Motor neuron (in vitro differentiated cells): ENCODE data around the gene PRKN. TPM values are rescaled to one million over a fixed set of nuclear protein-coding genes. Genes with fewer than 3 reads are reported as not detected.

ENCODE experiments used
- ATAC-seq, 8 experiments: fragments of 200-7000 bp; cut with Tn5 transposase; replicated peaks in 6 of 8; 2 replicates each; pipeline ENCODE4 v1.8.0; 2021; ENCODE audit warnings: mild to moderate bottlenecking in 8 of 8, moderate library complexity in 8 of 8
- H3K27ac ChIP-seq, 2 donors: fragments of 250-450 bp; sonication (Bioruptor Pico); 2 replicates each; pipeline ENCODE4 v1.9.0; 2021; ENCODE audit warnings: antibody characterized with exemption in 2 of 2, mild to moderate bottlenecking in 2 of 2, moderate library complexity in 1 of 2
- H3K4me1 ChIP-seq, 2 donors: fragments of 250-450 bp; sonication (Bioruptor Pico); replicated peaks in 1 of 2; 2 replicates each; pipeline ENCODE4 v1.6.1; 2021; ENCODE audit warnings: antibody characterized with exemption in 2 of 2, mild to moderate bottlenecking in 2 of 2, moderate library complexity in 1 of 2
- H3K4me3 ChIP-seq, 5 donors: fragments of 250-450 bp; sonication (Bioruptor Pico); 2 replicates each; pipeline ENCODE4 v1.9.0; 2021; ENCODE audit warnings: antibody characterized with exemption in 5 of 5, mild to moderate bottlenecking in 5 of 5, moderate library complexity in 4 of 5
- WGBS, 10 experiments: fragments of 450-650 bp; shearing (Covaris generic); methylation state at CpG; one replicate each; pipeline ENCODE4 v1.0.0; 2022; 5-methylcytosine and 5-hydroxymethylcytosine counted together
- in situ Hi-C, 9 experiments: fragments of 400-800 bp; cut with MboI; loops; one replicate each; pipeline ENCODE4 v1.15.0; 2021; ENCODE audit warnings: low sequenced_read_pairs in 9 of 9, low pct_unique_long_range_greater_than_20kb in 2 of 9; ENCODE audit not compliant: unreplicated experiment in 9 of 9
- total RNA-seq, 8 experiments: library from RNA; unstranded; fragments of 300-600 nt; gene quantifications; 2 replicates each; pipeline versions ENCODE4 v1.2.3 to v1.2.4, GENCODE V29; 2022

The PRKN gene
- 1 to 10 TPM in 7 of 8 experiments, under 1 TPM in 1; 0.71 to 8.1 (median 2.9) TPM for total RNA-seq

- Histone ChIP-seq H3K4me3 (peak within 1 kb of the TSS; percentile 68 to 93 (median 84)), H3K4me1 (peaks cover 13 to 16% of the 10 kb centered on the region in 2 donors), H3K27ac (peak within 1 kb of the TSS; percentile 39 to 63)
- in situ Hi-C loops = no loop called here
- ATAC-seq = peak; percentile 95 to 98 (median 96)
- 0 to 20% (median 2%) methylated on average over 1 to 8 of the region's 84 CpGs; no CpG with 5 or more reads in 6 of the 10 experiments for WGBS, 10 experiments
These were observed at the start of gene PRKN, which contains the start of gene PACRG for GRCh38 chr6:162727322-162728182. TSS of gene PRKN (minus strand) at chr6:162727766. TSS of gene PACRG (plus strand) at chr6:162727974.

GRCh38 chr6:162777091-162777490 lies 49.5 kb upstream of the PRKN start:
- WGBS, 10 experiments = 8 to 100% (median 88%) methylated on average over 1 to 6 of the region's 7 CpGs; no CpG with 5 or more reads in 2 of the 10 experiments
- Histone ChIP-seq H3K4me3 (no peak overlapping the region), H3K4me1 (peaks cover 0 to 9% of the 10 kb centered on the region in 2 donors), H3K27ac (no peak overlapping the region)
- in situ Hi-C loops = no loop called here
- ATAC-seq = no peak

- in situ Hi-C loops = no loop called here
- peaks cover 0 to 9% of the 10 kb centered on the region in 2 donors for H3K4me1 ChIP-seq
- 19 to 88% (median 58%) methylated on average over 2 to 3 of the region's 3 CpGs; no CpG with 5 or more reads in 1 of the 10 experiments for WGBS, 10 experiments
- ATAC-seq = no peak
- no peak overlapping the region for H3K4me3 ChIP-seq
- H3K27ac ChIP-seq = no peak overlapping the region
These were observed 46.4 kb upstream of the PRKN start for GRCh38 chr6:162773996-162774395.

GRCh38 chr6:162772466-162772865 lies 44.9 kb upstream of the PRKN start:
- peaks cover 0 to 9% of the 10 kb centered on the region in 2 donors for H3K4me1 ChIP-seq
- peak in 1 of 8 experiments; percentile 68 for ATAC-seq
- H3K27ac ChIP-seq = no peak overlapping the region
- in situ Hi-C loops = no loop called here
- no peak overlapping the region for H3K4me3 ChIP-seq

- WGBS, 10 experiments = 27 to 100% (median 57%) methylated on average over 1 of the region's 1 CpG; no CpG with 5 or more reads in 5 of the 10 experiments
- Histone ChIP-seq H3K4me1 (peaks cover 0 to 9% of the 10 kb centered on the region in 2 donors), H3K4me3 (no peak overlapping the region), H3K27ac (no peak overlapping the region)
- in situ Hi-C loops = no loop called here
- no peak for ATAC-seq
These were observed 43.4 kb upstream of the PRKN start for GRCh38 chr6:162770955-162771354.

- in situ Hi-C loops = no loop called here
- H3K4me1 ChIP-seq = peaks cover 0 to 9% of the 10 kb centered on the region in 2 donors
- H3K4me3 ChIP-seq = no peak overlapping the region
- ATAC-seq = no peak
- no peak overlapping the region for H3K27ac ChIP-seq
These were observed 42.6 kb upstream of the PRKN start for GRCh38 chr6:162770136-162770535.

GRCh38 chr6:162753775-162754174 lies 26.2 kb upstream of the PRKN start:
- Histone ChIP-seq H3K4me3 (no peak overlapping the region), H3K27ac (no peak overlapping the region), H3K4me1 (no peaks in the 10 kb centered on the region)
- ATAC-seq = no peak
- in situ Hi-C loops = no loop called here

GRCh38 chr6:162751211-162751859 lies 23.8 kb upstream of the PRKN start:
- ATAC-seq = no peak
- in situ Hi-C loops = no loop called here
- Histone ChIP-seq H3K27ac (no peak overlapping the region), H3K4me3 (no peak overlapping the region), H3K4me1 (no peaks in the 10 kb centered on the region)

- WGBS, 10 experiments = 0 to 83% (median 62%) methylated on average over 1 to 3 of the region's 3 CpGs
- no peak overlapping the region for H3K27ac ChIP-seq
- H3K4me1 ChIP-seq = no peaks in the 10 kb centered on the region
- in situ Hi-C loops = no loop called here
- no peak overlapping the region for H3K4me3 ChIP-seq
- no peak for ATAC-seq
These were observed 23.2 kb upstream of the PRKN start for GRCh38 chr6:162750776-162751175.

- peak in 1 of 8 experiments; percentile 37 for ATAC-seq
- 0 to 80% (median 20%) methylated on average over 1 of the region's 1 CpG; no CpG with 5 or more reads in 4 of the 10 experiments for WGBS, 10 experiments
- H3K4me1 ChIP-seq = no peaks in the 10 kb centered on the region
- H3K4me3 ChIP-seq = no peak overlapping the region
- in situ Hi-C loops = no loop called here
- H3K27ac ChIP-seq = no peak overlapping the region
These were observed 9.4 kb upstream of the PRKN start for GRCh38 chr6:162736961-162737360.

- in situ Hi-C loops = no loop called here
- no peak for ATAC-seq
- peaks cover under 1 to 9% of the 10 kb centered on the region in 2 donors for H3K4me1 ChIP-seq
- H3K27ac ChIP-seq = no peak overlapping the region
- 42 to 96% (median 78%) methylated on average over 2 to 4 of the region's 4 CpGs; no CpG with 5 or more reads in 2 of the 10 experiments for WGBS, 10 experiments
- H3K4me3 ChIP-seq = no peak overlapping the region
These were observed 5.9 kb upstream of the PRKN start for GRCh38 chr6:162733489-162733888.

GRCh38 chr6:162730502-162730901 lies 2.9 kb upstream of the PRKN start:
- H3K27ac ChIP-seq = no peak overlapping the region
- no peak overlapping the region for H3K4me3 ChIP-seq
- in situ Hi-C loops = no loop called here
- WGBS, 10 experiments = 83 to 100% (median 100%) methylated on average over 1 of the region's 1 CpG; no CpG with 5 or more reads in 2 of the 10 experiments
- H3K4me1 ChIP-seq = peaks cover 13 to 16% of the 10 kb centered on the region in 2 donors
- ATAC-seq = no peak

- in situ Hi-C loops = no loop called here
- Histone ChIP-seq H3K4me1 (peaks cover 13 to 16% of the 10 kb centered on the region in 2 donors), H3K4me3 (peak overlapping the region in 4 of 5 donors; percentile 75 to 93 (median 86)), H3K27ac (no peak overlapping the region)
- no peak for ATAC-seq
- 44 to 100% (median 84%) methylated on average over 1 of the region's 1 CpG; no CpG with 5 or more reads in 2 of the 10 experiments for WGBS, 10 experiments
These were observed 1.1 kb upstream of the PRKN start for GRCh38 chr6:162728706-162729105.
